HG03342 (cell line): ENCODE data around the gene ABHD18.
A peak's percentile ranks its signal among the peaks of the same experiment; 100 is the strongest.
"Not testable (repeated sequence)": the region's sequence is repeated elsewhere in the genome, so short reads cannot be mapped to it uniquely, and the experiment has no call there.

Experiments used
- ATAC-seq: cut with Tn5 transposase; IDR thresholded peaks from one replicate; pipeline ENCODE4 v1.9.1; 2021; ENCODE audit warnings: mild to moderate bottlenecking, moderate library complexity; ENCODE audit not compliant: unreplicated experiment

Gene ABHD18

DNA sequence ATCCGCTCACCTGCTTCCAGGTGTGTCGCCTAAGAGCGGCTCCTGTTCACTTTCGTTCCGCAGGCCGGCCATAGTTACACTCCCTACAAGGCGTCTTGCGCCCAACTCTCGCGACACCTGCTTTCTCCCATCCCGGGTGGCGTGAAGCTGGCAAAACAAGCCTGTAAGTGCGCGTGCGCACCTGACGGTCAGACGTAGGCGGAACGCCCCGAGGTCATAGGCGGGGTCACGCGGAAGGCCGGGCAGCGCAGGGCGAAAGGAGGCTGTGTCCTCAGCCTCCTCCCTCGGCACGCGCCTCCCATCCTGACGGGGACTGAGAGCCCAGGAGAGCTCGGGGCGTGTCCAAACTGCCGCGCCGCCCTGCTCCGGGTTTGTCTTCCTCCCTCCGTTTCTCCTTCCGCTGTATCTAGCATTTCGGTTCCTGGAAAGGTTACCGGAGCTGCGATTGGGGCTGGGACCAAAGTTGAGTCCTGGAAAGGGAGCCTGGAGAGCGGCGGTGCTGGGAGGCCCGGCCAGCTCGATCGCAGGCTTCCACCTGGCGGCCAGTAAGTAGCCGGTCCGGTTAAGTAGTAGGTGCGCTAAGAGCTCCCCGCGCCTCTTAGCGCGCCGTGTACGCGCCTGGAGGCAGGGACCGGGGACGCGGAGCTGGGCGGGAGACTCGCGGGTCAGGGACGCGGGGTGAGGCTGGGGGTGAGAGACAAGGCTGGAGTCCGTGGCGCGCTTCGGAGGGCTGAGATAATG lies at the start of gene ABHD18, which contains the start of gene MFSD8:
ABHD18 (plus strand) TSS at position 345 of the 741 bp plus-strand sequence. CDS start 17,550 bp downstream, outside the sequence.
MFSD8 (minus strand) TSS at position 112 of the 741 bp plus-strand sequence; CDS start at position 72, 40 bp downstream.
- ATAC-seq = peak; percentile 94

DNA sequence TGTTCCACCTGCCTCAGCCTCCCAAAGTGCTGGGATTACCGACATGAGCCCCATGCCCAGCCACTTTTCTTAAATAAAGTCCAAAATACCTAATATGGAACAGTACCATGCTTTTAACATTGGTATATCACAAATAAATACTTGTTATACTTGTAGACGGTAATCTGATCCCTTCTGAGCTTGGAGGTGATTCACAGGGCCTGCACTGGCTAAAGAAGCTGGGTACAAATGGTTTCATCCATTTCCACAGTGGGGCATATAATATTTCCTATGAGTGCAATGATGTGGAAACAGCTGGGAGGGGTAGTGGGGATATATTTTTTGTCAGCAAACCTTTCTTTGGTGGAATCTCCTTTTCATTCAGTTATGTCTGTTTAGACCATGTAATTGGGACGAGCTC lies 48.7 kb upstream of the ABHD18 start:
- no peak for ATAC-seq

GRCh38 chr4:127917151-127917550 lies 48.1 kb upstream of the ABHD18 start:
- ATAC-seq = no peak

GRCh38 chr4:127920521-127920920 lies 44.7 kb upstream of the ABHD18 start:
- ATAC-seq = no peak

- no peak for ATAC-seq
These were observed 43.0 kb upstream of the ABHD18 start for GRCh38 chr4:127922226-127922625.

GRCh38 chr4:127925720-127926119 lies 39.5 kb upstream of the ABHD18 start:
- not testable (repeated sequence) for ATAC-seq

DNA sequence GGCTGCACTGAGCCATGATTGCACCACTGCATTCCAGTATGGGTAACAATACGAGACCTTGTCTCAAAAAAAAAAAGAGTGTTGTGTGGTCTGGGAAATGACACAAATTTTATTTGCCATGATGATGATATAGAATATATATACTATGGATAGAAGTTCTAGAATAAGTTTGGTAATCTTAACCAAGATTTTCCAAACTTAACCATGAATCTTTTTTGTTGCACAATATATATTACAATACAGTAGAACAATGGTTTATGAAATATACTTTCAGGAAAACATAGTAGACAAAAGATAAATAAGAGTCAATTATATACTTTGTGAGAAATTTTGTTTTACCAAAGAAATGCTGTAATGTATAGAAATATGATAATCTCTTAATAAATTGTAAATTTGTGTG lies 35.0 kb upstream of the ABHD18 start:
- ATAC-seq = no peak

DNA sequence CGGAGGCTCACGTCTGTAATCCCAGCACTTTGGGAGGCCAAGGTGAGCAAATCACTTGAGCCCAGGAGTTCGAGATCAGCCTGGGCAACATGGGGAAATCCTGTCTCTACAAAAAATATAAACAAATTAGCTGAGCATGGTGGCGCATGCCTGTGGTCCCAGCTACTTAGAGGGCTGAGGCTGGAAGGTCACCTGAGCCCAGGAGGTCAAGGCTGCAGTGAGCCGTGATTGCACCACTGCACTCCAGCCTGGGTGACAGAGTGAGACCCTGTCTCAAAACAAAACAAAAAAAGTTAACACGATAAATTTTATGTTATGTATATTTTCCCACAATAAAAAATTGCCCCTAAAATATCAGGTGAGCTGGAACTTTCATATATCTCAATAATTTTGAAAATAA lies 33.4 kb upstream of the ABHD18 start:
- ATAC-seq = not testable (repeated sequence)

GRCh38 chr4:127936974-127937373 lies 28.2 kb upstream of the ABHD18 start:
- no peak for ATAC-seq

DNA sequence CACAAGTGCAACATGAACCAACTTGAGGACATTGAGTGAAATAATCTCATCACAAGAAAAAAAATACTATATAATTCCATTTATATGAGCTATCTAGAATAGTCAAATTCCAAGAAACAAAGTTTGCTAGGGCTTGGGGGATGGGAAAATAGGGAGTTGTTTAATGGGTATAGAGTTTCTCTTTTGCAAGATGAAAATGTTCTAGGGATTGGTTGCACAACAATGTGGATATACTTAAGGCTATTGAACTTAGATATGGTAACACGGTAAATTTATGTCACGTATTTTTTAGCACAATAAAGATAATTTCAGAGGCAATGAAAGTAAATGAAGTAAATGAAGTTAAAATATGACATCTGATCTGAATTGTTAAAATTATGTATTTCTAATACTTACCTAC lies 8.1 kb upstream of the ABHD18 start:
- no peak for ATAC-seq

DNA sequence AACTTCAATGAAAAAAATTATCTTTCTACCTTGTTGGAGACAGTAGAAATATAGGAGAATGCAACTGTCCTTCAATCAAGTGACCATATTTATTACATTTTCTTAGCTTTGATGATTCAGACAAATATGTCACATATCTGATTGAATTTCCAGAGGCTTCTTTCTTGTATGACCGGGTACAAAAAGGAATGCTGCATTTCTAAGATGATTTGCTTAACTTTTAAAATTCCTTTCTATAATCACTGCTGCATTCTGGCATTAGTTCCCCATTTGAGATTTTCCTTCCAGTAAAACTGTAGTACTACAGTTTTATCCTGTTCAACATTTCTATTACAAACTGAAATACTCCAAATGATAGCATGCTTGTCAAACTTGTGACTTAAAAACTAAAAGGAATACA lies 5.4 kb upstream of the ABHD18 start:
- ATAC-seq = no peak

- ATAC-seq = not testable (repeated sequence)
These were observed 1.4 kb upstream of the ABHD18 start for GRCh38 chr4:127963633-127964398.

- ATAC-seq = peak; percentile 15
These were observed 662 bp upstream of the ABHD18 start for GRCh38 chr4:127964426-127965061.

DNA sequence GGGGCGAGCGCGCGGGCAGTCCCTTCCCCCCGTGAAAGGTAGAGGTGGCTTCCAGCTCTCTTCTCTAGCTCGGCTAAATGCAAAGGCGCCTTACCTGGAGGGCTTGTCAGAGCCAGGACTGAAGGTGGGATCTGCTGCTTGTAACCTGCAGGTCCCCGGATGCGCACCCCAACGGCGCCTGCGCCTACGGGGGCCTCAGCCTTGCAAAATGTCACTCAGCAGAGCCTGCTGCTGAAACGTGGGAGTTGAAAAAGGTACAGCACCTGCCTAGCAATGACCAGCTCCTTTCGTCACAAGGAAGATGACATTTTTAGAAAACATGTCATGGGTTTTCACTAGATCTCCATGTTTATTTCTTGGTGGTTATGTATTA lies 583 bp downstream of the ABHD18 start:
- ATAC-seq = peak; percentile 38

GRCh38 chr4:127967141-127967775 lies 2.1 kb downstream of the ABHD18 start:
- ATAC-seq = no peak

GRCh38 chr4:127968586-127968985 lies 3.4 kb downstream of the ABHD18 start:
- no peak for ATAC-seq

- ATAC-seq = not testable (repeated sequence)
These were observed 5.7 kb downstream of the ABHD18 start for GRCh38 chr4:127970925-127971324.

GRCh38 chr4:127975121-127975770 lies 10.0 kb downstream of the ABHD18 start:
- no peak for ATAC-seq

GRCh38 chr4:127978930-127979329 lies 13.7 kb downstream of the ABHD18 start:
- no peak for ATAC-seq

- ATAC-seq = no peak
These were observed 17.2 kb downstream of the ABHD18 start for GRCh38 chr4:127982445-127982844.

DNA sequence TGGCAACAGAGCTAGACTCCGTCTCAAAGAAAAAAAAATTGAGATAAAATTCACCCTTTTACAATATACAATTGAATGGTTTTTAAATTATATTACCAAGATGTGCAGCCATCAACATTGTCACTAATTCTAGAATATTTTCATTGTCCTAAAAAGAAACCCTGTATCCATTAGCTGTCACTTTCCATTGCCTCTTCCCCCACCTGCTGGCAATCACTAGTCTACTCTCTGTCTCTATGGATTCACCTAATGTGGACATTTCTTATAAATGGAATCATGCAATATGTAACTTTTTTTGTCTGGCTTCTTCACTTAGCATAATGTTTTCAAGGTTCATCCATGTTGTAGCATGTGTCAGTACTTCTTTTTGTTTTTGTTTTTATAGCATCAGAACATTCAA lies 20.8 kb downstream of the ABHD18 start:
- no peak for ATAC-seq
